Uterus (tissue), 4 donors: ENCODE results near the gene FHIP1A. TPM values are rescaled to one million over a fixed set of nuclear protein-coding genes. Genes with fewer than 3 reads are reported as not detected.

Source experiments
- DNase-seq, 2 donors: peaks; one replicate each; pipeline ENCODE4 v3.0.0-alpha.2; 2019 to 2020
- H3K27ac ChIP-seq, 2 donors: fragments of 200-600 bp; sonication (generic); 1 replicate in 1 of 2; 2 replicates in 1 of 2; pipeline ENCODE4 v1.5.1; 2016 to 2018
- H3K27me3 ChIP-seq, 2 donors: fragments of 200-600 bp; sonication (generic); one replicate each; pipeline ENCODE4 v1.5.1; 2018 to 2019; ENCODE audit warnings: control low read depth in 1 of 2
- H3K36me3 ChIP-seq, 2 donors: fragments of 200-600 bp; sonication (generic); one replicate each; pipeline ENCODE4 v1.5.1; 2019; ENCODE audit warnings: control low read depth in 1 of 2
- H3K4me1 ChIP-seq, 2 donors: fragments of 200-600 bp; sonication (generic); one replicate each; pipeline ENCODE4 v1.5.1; 2018 to 2019; ENCODE audit warnings: control low read depth in 1 of 2
- H3K4me3 ChIP-seq, 2 donors: fragments of 200-600 bp; sonication (generic); 1 replicate in 1 of 2; 2 replicates in 1 of 2; pipeline ENCODE4 v1.5.1; 2018 to 2019; ENCODE audit warnings: mild to moderate bottlenecking in 1 of 2
- H3K9me3 ChIP-seq, 2 donors: fragments of 200-600 bp; sonication (generic); one replicate each; pipeline ENCODE4 v1.5.1; 2019; ENCODE audit warnings: control low read depth in 1 of 2
- POLR2A ChIP-seq, 2 donors: fragments of 450-650 bp; IDR thresholded peaks; one replicate each; pipeline ENCODE4 v1.6.1; 2016; ENCODE audit warnings: antibody characterized with exemption in 2 of 2, mild to moderate bottlenecking in 1 of 2, moderate library complexity in 1 of 2
- intact Hi-C: fragments of 100-400 bp; cut with DNase I; formaldehyde crosslinking; loops from one replicate; pipeline ENCODE4 v1.15.1; 2023; ENCODE audit warnings: low total_unique reads
- total RNA-seq, 4 donors: library from RNA; depleted of rRNA in 3 of 4; stranded (reverse); fragments of >200 nt in 3 of 4; gene quantifications; one replicate each; pipeline versions ENCODE4 v1.1.0 to v1.2.4, GENCODE V29; 2014 to 2023
- TF ChIP-seq, protein P1 (sequence below), 4 experiments: fragments of 200-600 bp in 2 of 4; fragments of 450-650 bp in 2 of 4; sonication (generic) in 2 of 4; IDR thresholded peaks; one replicate each; pipeline ENCODE4 v1.5.1; 2016 to 2019; ENCODE audit warnings: antibody characterized with exemption in 4 of 4, mild to moderate bottlenecking in 2 of 4, moderate library complexity in 1 of 4
- donor health status: DM: yes; HTN: yes; CAD: no.

The FHIP1A gene
- total RNA-seq: 10 to 100 TPM in 2 of 4 donors, 1 to 10 TPM in 2; 2.6 to 25.6 (median 10.5) TPM

- TF ChIP-seq, protein P1, sequence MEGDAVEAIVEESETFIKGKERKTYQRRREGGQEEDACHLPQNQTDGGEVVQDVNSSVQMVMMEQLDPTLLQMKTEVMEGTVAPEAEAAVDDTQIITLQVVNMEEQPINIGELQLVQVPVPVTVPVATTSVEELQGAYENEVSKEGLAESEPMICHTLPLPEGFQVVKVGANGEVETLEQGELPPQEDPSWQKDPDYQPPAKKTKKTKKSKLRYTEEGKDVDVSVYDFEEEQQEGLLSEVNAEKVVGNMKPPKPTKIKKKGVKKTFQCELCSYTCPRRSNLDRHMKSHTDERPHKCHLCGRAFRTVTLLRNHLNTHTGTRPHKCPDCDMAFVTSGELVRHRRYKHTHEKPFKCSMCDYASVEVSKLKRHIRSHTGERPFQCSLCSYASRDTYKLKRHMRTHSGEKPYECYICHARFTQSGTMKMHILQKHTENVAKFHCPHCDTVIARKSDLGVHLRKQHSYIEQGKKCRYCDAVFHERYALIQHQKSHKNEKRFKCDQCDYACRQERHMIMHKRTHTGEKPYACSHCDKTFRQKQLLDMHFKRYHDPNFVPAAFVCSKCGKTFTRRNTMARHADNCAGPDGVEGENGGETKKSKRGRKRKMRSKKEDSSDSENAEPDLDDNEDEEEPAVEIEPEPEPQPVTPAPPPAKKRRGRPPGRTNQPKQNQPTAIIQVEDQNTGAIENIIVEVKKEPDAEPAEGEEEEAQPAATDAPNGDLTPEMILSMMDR (IDR thresholded peaks at IDR 0.05): peak in 2 of 4 experiments; percentile 36 to 40
- peak; percentile 32 to 45 for TF ChIP-seq POLR2A (IDR thresholded peaks at IDR 0.05)
- no peaks in the 10 kb centered on the region for H3K4me1 ChIP-seq
- no peaks in the 10 kb centered on the region for H3K36me3 ChIP-seq
- H3K9me3 ChIP-seq: no peaks in the 10 kb centered on the region
- intact Hi-C loops: no loop called here
- peak within 1 kb of the TSS; percentile 53 to 54 for H3K4me3 ChIP-seq
- peak within 1 kb of the TSS; percentile 65 to 83 for H3K27ac ChIP-seq
- peak; percentile 78 to 82 for DNase-seq
- H3K27me3 ChIP-seq: no peaks in the 10 kb centered on the region
Observed at GRCh38 chr4:151408630-151409469, at the start of gene FHIP1A. Gene FHIP1A (plus strand): TSS chr4:151409176. CDS start chr4:151566260, 157,084 bp downstream.

DNA sequence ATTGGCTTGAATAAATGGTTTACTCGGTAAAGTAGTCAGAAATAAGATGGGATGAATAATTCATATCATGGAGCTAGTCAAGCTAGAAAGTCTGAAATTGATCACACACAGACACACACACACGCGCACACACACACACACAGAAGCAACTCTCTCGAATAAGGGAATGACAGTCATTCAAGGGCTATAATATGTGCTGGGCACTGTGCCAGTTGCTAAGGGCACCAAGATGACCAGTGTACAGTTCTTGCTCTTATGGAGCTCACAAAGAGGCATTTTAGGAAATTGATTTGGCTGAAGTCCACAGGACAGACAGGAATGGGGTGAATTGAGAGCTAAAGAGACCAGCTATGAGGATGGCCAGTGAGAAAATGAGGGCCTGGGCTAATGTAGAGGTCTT lies 49.4 kb upstream of the FHIP1A start:
- TF ChIP-seq, protein P1 (IDR thresholded peaks at IDR 0.05): no peak
- TF ChIP-seq POLR2A (IDR thresholded peaks at IDR 0.05): no peak
- Histone ChIP-seq H3K27me3 (no peaks in the 10 kb centered on the region), H3K9me3 (no peaks in the 10 kb centered on the region), H3K27ac (no peak overlapping the region), H3K36me3 (no peaks in the 10 kb centered on the region), H3K4me3 (no peak overlapping the region), H3K4me1 (no peaks in the 10 kb centered on the region)
- intact Hi-C loops: no loop called here
- DNase-seq: no peak

- no peaks in the 10 kb centered on the region for H3K4me1 ChIP-seq
- no peaks in the 10 kb centered on the region for H3K36me3 ChIP-seq
- DNase-seq: no peak
- H3K4me3 ChIP-seq: no peak overlapping the region
- TF ChIP-seq POLR2A (IDR thresholded peaks at IDR 0.05): no peak
- TF ChIP-seq, protein P1 (IDR thresholded peaks at IDR 0.05): no peak
- no peaks in the 10 kb centered on the region for H3K27me3 ChIP-seq
- H3K27ac ChIP-seq: no peak overlapping the region
- intact Hi-C loops: loop anchor here (5.0 kb wide), 1 partner anchor 244 kb away; no protein-coding TSS in a partner anchor
- no peaks in the 10 kb centered on the region for H3K9me3 ChIP-seq
Observed at GRCh38 chr4:151361126-151361525, 47.9 kb upstream of the FHIP1A start.

DNA sequence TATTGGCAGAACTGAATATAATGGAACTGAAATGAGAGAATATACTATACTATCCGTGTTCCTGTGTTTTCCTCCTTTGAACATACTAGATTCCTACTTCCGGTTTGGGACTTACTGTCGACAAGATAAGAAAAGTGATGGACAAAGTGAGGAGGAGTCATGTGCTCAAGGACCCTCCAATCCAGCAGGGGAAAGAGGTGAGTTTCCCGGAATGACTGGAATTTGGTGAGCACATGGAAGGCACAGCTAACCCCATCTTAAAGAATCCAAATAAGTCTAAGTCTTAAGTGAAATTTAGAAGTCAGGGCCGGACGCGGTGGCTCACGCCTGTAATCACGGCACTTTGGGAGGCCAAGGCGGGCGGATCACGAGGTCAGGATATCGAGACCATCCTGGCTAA lies 47.0 kb upstream of the FHIP1A start:
- no peak for DNase-seq
- intact Hi-C loops: loop anchor here (5.0 kb wide), 1 partner anchor 245 kb away; no protein-coding TSS in a partner anchor
- TF ChIP-seq, protein P1 (IDR thresholded peaks at IDR 0.05): no peak
- no peak for TF ChIP-seq POLR2A (IDR thresholded peaks at IDR 0.05)
- Histone ChIP-seq H3K4me3 (no peak overlapping the region), H3K9me3 (no peaks in the 10 kb centered on the region), H3K36me3 (no peaks in the 10 kb centered on the region), H3K27ac (no peak overlapping the region), H3K4me1 (no peaks in the 10 kb centered on the region), H3K27me3 (no peaks in the 10 kb centered on the region)
